ENCODE data around the gene ACSS3.

ACSS3 gene

GRCh38 chr12:81141217-81141616 is 63.3 kb downstream of the ACSS3 start:
- POLR2A ChIA-PET = no interaction called here
- CTCF ChIA-PET = no interaction called here

GRCh38 chr12:81143057-81143456 is 65.2 kb downstream of the ACSS3 start:
- TF ChIP-seq CTCF (IDR thresholded peaks at IDR 0.05; ENCODE audit: control extremely low read depth, extremely low read depth, low read depth, missing control alignments) = no peak
- POLR2A ChIA-PET = no interaction called here
- CTCF ChIA-PET = no interaction called here
- no peak for DNase-seq (ENCODE audit: extremely low spot score)

More at GRCh38 chr12:81141217-81141616, 63.3 kb downstream of the ACSS3 start:
- no peak for TF ChIP-seq CTCF (IDR thresholded peaks at IDR 0.05; ENCODE audit: control extremely low read depth, extremely low read depth, low read depth, missing control alignments)
- DNase-seq (ENCODE audit: extremely low spot score) = no peak

GRCh38 chr12:81146228-81147225 is 68.6 kb downstream of the ACSS3 start:
- ChIA-PET CTCF (no interaction called here), POLR2A (no interaction called here)
- TF ChIP-seq CTCF (IDR thresholded peaks at IDR 0.05; ENCODE audit: control extremely low read depth, extremely low read depth, low read depth, missing control alignments) = no peak
- no peak for DNase-seq (ENCODE audit: extremely low spot score)

GRCh38 chr12:81147292-81147919 is 69.5 kb downstream of the ACSS3 start:
- ChIA-PET POLR2A (no interaction called here), CTCF (no interaction called here)
- no peak for DNase-seq (ENCODE audit: extremely low spot score)
- no peak for TF ChIP-seq CTCF (IDR thresholded peaks at IDR 0.05; ENCODE audit: control extremely low read depth, extremely low read depth, low read depth, missing control alignments)

- ChIA-PET CTCF (interaction anchor here (1.8 kb wide), 1 partner anchor 11 kb away, joined by 6 read pairs; no protein-coding TSS in a partner anchor), POLR2A (no interaction called here)
- TF ChIP-seq CTCF (IDR thresholded peaks at IDR 0.05; ENCODE audit: control extremely low read depth, extremely low read depth, low read depth, missing control alignments) = no peak
- DNase-seq (ENCODE audit: extremely low spot score) = no peak
Observed at GRCh38 chr12:81150382-81150781, 72.5 kb downstream of the ACSS3 start.

GRCh38 chr12:81159856-81160255 is 82.0 kb downstream of the ACSS3 start:
- ChIA-PET POLR2A (no interaction called here), CTCF (no interaction called here)
- DNase-seq (ENCODE audit: extremely low spot score) = no peak
- no peak for TF ChIP-seq CTCF (IDR thresholded peaks at IDR 0.05; ENCODE audit: control extremely low read depth, extremely low read depth, low read depth, missing control alignments)
